H1 (cell line): ENCODE measurements around the gene RPL21. TPM values are rescaled to one million over a fixed set of nuclear protein-coding genes. Genes with fewer than 3 reads are reported as not detected.

Source experiments
- CTCF ChIP-seq, 3 experiments: IDR thresholded peaks; 1 replicate in 2 of 3; 2 replicates in 1 of 3; pipeline versions ENCODE4 v1.5.1 to v1.6.1; 2011; ENCODE audit warnings: low read length in 3 of 3, mild to moderate bottlenecking in 3 of 3, inconsistent platforms in 2 of 3, low read depth in 1 of 3, moderate library complexity in 1 of 3; ENCODE audit not compliant: insufficient read depth in 1 of 3; ENCODE audit errors: control extremely low read depth in 1 of 3
- SIRT6 ChIP-seq: IDR thresholded peaks from one replicate; pipeline ENCODE4 v1.7.1; 2012; ENCODE audit warnings: low read length, inconsistent platforms
- SP2 ChIP-seq: IDR thresholded peaks from 2 replicates; pipeline ENCODE4 v1.6.1; 2012; ENCODE audit warnings: mild to moderate bottlenecking, low read length, inconsistent platforms
- polyA plus RNA-seq, 7 experiments: library from polyadenylated mRNA; depleted of rRNA in 3 of 7; stranded (reverse) in 5 of 7; unstranded in 2 of 7; fragments of >200 nt in 5 of 7; fragments of 200-250 nt in 2 of 7; gene quantifications; 1 replicate in 5 of 7; 2 replicates in 1 of 7; 4 replicates in 1 of 7; pipeline versions ENCODE4 v1.2.1 to v1.2.3, GENCODE V29; 2011 to 2013; ENCODE audit warnings: missing spikeins in 2 of 7, mixed read lengths in 2 of 7
- total RNA-seq: library from RNA; stranded (reverse); fragmentation: NEBNext Ultra II Directional; extraction: Animal tissue kit (Norgen Biotek cat#: 25700); gene quantifications from 2 replicates; pipeline ENCODE4 v1.2.1, GENCODE V29; 2021

Gene RPL21
- total and polyA plus RNA-seq, 2 of the 8 experiments (the other 6 are each of a cell fraction or from before 2014, with no cell fraction given), result 624 to 1,283 TPM

GRCh38 chr13:27271570-27272096 lies 20.3 kb downstream of the RPL21 start (continued):
- TF ChIP-seq SP2 (no peak), CTCF (IDR thresholded peaks at IDR 0.05; ENCODE audit: control extremely low read depth in 1 of 3, insufficient read depth in 1 of 3, low read depth in 1 of 3, low read length in 3 of 3) (no peak), SIRT6 (no peak)
